Mucosa of rectum (tissue), 2 donors: Measurements from ENCODE around the gene PELI3.

Experiments used
- H3K27ac ChIP-seq, 2 donors: one replicate each; pipeline ENCODE4 v1.7.0; 2013; ENCODE audit warnings: inconsistent platforms in 2 of 2, low read depth in 2 of 2, low read length in 2 of 2
- H3K27me3 ChIP-seq, 2 donors: one replicate each; pipeline ENCODE4 v1.7.0; 2013; ENCODE audit warnings: low read length in 2 of 2; ENCODE audit not compliant: control insufficient read depth in 2 of 2, insufficient read depth in 2 of 2
- H3K36me3 ChIP-seq, 2 donors: one replicate each; pipeline ENCODE4 v1.7.0; 2013; ENCODE audit warnings: low read length in 2 of 2; ENCODE audit not compliant: control insufficient read depth in 2 of 2, insufficient read depth in 2 of 2
- H3K4me1 ChIP-seq, 2 donors: one replicate each; pipeline ENCODE4 v1.7.0; 2013; ENCODE audit warnings: low read length in 2 of 2, mild to moderate bottlenecking in 1 of 2; ENCODE audit not compliant: control insufficient read depth in 2 of 2, insufficient read depth in 2 of 2
- H3K4me3 ChIP-seq, 2 donors: one replicate each; pipeline ENCODE4 v1.7.0; 2013; ENCODE audit warnings: low read length in 2 of 2
- H3K9ac ChIP-seq, 2 donors: one replicate each; pipeline ENCODE4 v1.7.0; 2013; ENCODE audit warnings: low read length in 2 of 2, low read depth in 1 of 2, mild to moderate bottlenecking in 1 of 2
- H3K9me3 ChIP-seq, 2 donors: one replicate each; pipeline ENCODE4 v1.7.0; 2013; ENCODE audit warnings: low read length in 2 of 2; ENCODE audit not compliant: control insufficient read depth in 2 of 2
- donor health status: healthy.
- donor health status: Normal muscosa, but diverticular disease.

The PELI3 gene

DNA sequence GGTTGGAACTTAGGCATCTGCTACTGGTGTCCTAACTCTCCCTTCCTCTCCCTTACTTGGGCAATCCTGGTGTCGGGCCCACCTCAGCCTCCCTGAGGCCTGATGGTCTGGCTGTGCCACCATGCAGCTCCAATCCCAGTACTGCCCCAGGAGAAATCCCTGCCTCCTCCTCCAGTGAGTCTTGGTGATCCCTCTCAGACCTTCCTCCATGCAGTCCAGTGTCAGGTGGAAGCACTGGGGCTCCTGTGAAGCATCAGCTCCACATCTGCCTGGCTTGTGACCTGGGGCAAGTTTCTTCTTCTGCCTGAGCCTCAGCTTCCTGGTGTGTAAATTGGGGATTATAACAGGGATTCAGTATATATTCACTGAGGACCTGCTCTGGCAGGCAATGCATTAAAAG, 1.8 kb upstream of the PELI3 start:
- Histone ChIP-seq H3K9ac (no peak overlapping the region), H3K27ac (no peak overlapping the region), H3K36me3 (no peaks in the 10 kb centered on the region), H3K4me3 (no peak overlapping the region), H3K9me3 (no peaks in the 10 kb centered on the region), H3K27me3 (no peaks in the 10 kb centered on the region), H3K4me1 (peaks cover 10 to 13% of the 10 kb centered on the region in 2 donors)

DNA sequence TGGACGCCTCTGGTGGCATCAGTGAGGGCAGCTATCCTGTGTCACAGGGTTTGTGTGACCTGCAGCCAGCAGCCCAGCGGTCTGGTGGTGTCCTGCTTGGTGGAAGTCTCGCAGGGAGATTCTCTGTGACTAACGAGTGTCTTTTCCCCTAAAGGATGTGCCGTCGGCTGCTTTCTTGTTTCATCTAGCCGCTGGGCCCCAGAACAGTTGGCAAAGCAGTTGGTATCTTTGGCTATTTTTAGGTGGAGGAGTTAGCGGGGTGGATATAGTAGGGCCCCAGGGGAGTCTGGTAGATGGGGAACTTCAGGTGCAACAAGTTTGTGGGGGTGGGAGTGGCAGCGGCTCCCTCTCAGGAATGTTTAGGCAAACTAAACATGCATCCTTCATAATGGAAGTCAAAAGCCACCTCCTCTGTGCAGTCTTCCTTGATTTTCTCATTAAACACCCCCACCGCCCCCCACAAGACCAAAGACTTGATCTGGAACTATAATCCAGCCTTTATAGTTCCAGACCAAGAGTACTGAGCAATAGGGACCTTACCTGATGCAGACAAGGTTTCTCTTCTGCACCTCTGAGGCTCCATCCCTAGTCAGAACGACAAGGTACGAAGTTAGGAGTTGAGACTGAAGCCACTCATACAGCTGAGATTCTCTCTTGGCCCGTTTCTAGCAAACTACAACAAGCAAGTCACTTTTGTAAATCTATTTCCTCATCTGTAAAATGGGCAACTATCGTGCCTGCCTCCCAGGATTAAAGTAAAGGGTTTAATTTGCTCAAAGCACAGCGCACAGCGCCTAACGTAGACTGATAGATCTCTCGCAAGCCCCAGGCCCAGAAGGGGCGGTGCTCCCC, 1.1 kb upstream of the PELI3 start:
- H3K9me3 ChIP-seq, result no peaks in the 10 kb centered on the region
- peaks cover 10 to 13% of the 10 kb centered on the region in 2 donors for H3K4me1 ChIP-seq
- no peaks in the 10 kb centered on the region for H3K36me3 ChIP-seq
- peak overlapping the region in 1 of 2 donors; percentile 40 for H3K27ac ChIP-seq
- no peaks in the 10 kb centered on the region for H3K27me3 ChIP-seq
- H3K9ac ChIP-seq, result peak overlapping the region in 1 of 2 donors; percentile 68
- peak overlapping the region; percentile 73 to 78 for H3K4me3 ChIP-seq

DNA sequence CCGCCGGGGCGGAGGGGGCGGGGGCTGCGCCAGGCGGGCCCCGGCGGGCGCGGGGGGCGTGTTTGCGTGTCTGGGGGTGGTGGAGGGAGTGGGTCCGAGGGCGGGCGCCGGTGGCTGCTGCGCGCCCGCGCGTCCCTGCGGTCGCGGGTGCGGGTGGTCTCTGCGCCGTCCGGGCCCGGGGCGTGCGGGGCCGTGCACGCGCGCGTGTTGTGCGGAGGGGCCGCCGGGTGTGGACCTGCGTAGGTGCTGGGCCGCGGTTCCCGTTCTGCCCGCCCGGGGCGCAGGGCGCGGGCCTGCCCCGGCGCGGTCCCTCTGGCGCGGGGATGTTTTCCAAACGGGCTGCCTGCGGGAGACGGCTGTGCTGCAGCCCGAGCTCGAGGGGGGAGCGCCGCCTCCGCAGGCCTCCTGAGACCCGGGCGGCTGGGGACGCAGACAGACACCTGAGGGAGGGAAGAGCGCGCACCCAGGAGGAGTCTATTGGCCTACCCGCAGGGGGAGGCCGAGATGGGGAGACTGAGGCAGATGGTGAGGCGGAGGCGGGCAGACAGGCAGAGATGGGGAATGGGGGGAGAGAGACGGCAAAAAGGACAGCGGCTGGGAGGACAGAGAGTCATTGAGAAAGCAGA, 442 bp downstream of the PELI3 start:
- no peaks in the 10 kb centered on the region for H3K9me3 ChIP-seq
- H3K27ac ChIP-seq, result no peak overlapping the region
- H3K36me3 ChIP-seq, result peaks cover 0 to 2% of the 10 kb centered on the region in 2 donors
- peak overlapping the region; percentile 62 to 66 for H3K4me3 ChIP-seq
- no peaks in the 10 kb centered on the region for H3K27me3 ChIP-seq
- peaks cover 10 to 13% of the 10 kb centered on the region in 2 donors for H3K4me1 ChIP-seq
- H3K9ac ChIP-seq, result peak overlapping the region; percentile 57 to 70

DNA sequence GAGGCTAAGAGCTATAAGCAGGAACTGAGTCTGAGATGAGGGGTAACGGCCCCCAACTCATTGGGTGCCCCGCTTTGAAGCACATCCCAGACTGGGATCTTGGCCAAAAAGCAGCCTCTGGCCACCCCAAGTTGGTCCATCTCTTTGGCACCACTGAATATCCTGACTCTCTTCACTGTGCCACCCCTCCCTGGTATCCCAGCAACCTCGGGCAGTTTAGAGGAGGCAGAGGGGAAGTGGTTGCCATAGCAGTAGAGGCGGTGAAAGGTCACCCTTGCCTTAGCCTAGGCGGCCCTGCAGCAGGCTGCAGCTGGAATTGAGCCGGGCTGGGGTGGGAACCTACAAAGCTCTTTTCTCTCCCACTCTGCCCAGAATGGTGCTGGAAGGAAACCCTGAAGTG, 1.1 kb downstream of the PELI3 start:
- Histone ChIP-seq H3K9me3 (no peaks in the 10 kb centered on the region), H3K27me3 (no peaks in the 10 kb centered on the region), H3K9ac (peak overlapping the region; percentile 57 to 70), H3K4me1 (peaks cover 10 to 13% of the 10 kb centered on the region in 2 donors), H3K4me3 (peak overlapping the region; percentile 62 to 66), H3K36me3 (peaks cover 0 to 7% of the 10 kb centered on the region in 2 donors), H3K27ac (no peak overlapping the region)

DNA sequence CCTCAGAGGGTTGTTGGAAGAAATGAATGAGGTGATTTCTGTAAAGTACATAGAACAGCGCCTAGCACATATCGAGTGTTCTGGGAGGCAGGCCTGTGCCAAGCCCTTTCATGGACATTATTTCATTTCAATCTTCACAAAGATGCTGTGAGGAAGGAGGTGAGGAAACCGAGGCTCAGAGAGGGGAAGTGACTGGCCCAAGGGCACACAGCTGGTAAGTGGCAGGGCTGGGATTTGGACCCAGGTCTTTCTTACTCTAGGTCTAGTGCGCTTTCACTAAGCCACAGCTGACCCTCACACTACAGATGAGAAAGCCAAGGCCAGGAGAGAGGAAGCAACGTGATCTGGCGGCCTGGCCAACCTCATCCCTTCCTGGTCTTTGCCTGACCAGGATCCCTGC, 2.0 kb downstream of the PELI3 start:
- Histone ChIP-seq H3K9ac (no peak overlapping the region), H3K27ac (no peak overlapping the region), H3K4me3 (no peak overlapping the region), H3K27me3 (no peaks in the 10 kb centered on the region), H3K36me3 (peaks cover 0 to 7% of the 10 kb centered on the region in 2 donors), H3K4me1 (peaks cover 10 to 13% of the 10 kb centered on the region in 2 donors), H3K9me3 (no peaks in the 10 kb centered on the region)

DNA sequence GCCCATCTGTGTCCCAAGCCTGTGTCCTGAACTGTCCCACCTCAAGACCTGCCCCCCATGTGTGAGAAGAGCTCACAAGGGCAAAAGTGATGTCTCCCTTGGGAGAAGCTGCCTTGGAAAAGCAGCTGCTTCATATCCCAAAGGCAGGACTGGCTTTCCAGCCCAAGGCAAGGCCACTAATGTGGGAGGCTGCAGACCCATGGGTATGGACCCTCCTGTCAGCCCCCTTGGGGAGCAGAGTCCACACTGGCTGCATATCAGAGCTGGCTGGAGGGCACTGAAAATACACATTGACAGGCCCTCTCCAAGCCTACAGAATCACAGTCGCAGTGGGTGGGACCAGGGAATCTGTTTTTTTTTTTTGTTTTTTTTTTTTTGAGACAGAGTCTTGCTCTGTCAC, 2.7 kb downstream of the PELI3 start:
- peaks cover 4 to 7% of the 10 kb centered on the region in 2 donors for H3K36me3 ChIP-seq
- H3K4me3 ChIP-seq, result no peak overlapping the region
- H3K27me3 ChIP-seq, result no peaks in the 10 kb centered on the region
- H3K27ac ChIP-seq, result no peak overlapping the region
- H3K4me1 ChIP-seq, result peaks cover 10 to 13% of the 10 kb centered on the region in 2 donors
- no peak overlapping the region for H3K9ac ChIP-seq
- no peaks in the 10 kb centered on the region for H3K9me3 ChIP-seq

DNA sequence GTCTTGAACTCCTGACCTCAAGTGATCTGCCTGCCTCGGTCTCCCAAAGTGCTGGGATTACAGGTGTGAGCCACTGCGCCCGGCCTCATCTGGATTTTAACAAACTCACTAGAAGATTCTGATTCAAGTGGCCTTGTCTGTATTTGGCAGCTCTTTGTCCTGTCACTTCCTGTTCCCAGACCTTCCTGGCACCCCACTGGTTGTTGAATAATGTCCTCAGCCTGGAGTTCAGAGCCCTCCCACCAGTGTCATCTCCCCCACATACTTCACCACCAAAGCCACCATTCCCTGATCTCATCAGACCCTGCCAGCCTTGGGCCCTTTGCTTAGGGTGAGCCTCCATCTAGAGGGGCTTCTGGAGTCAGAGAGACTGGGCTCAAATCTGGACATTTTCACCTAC, 3.3 kb downstream of the PELI3 start:
- Histone ChIP-seq H3K27me3 (no peaks in the 10 kb centered on the region), H3K36me3 (peaks cover 4 to 7% of the 10 kb centered on the region in 2 donors), H3K4me3 (no peak overlapping the region), H3K9ac (no peak overlapping the region), H3K9me3 (no peaks in the 10 kb centered on the region), H3K4me1 (peaks cover 10 to 13% of the 10 kb centered on the region in 2 donors), H3K27ac (no peak overlapping the region)

DNA sequence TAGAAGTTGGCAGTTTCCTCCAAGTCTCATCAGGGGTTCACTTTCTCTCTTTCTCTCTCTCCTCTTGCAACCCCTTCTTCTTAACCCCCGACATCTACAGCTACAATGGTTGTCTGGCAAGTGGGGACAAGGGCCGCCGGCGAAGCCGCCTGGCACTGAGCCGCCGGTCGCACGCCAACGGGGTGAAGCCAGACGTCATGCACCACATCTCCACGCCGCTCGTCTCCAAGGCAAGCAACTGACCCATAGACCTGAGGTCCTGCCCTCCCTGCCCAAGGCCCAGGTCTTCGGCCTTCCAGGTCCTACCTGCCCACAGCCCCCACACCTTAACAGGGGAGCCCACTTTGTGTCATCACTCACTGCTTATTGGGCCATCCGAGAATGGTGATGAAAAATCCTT, 4.4 kb downstream of the PELI3 start:
- Histone ChIP-seq H3K4me1 (peaks cover 10 to 13% of the 10 kb centered on the region in 2 donors), H3K4me3 (no peak overlapping the region), H3K9me3 (no peaks in the 10 kb centered on the region), H3K36me3 (peaks cover 4 to 7% of the 10 kb centered on the region in 2 donors), H3K27ac (no peak overlapping the region), H3K27me3 (no peaks in the 10 kb centered on the region), H3K9ac (no peak overlapping the region)

DNA sequence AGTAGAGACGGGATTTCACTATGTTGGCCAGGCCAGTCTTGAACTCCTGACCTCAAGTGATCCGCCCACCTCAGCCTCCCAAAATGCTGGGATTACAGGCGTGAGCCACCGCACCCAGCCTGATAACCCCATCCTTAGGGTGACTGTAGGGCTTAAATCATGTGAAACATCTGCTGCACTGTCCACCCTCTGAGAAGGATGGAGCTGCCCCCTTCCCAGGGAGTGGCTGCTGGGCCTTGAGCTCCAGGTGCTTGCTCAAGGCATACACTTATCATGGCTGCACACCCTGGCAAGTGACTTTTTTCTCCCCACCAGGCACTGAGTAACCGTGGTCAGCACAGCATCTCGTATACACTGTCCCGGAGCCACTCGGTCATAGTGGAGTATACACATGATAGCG, 5.3 kb downstream of the PELI3 start:
- Histone ChIP-seq H3K27ac (no peak overlapping the region), H3K4me1 (peaks cover 10 to 13% of the 10 kb centered on the region in 2 donors), H3K36me3 (peaks cover 4 to 7% of the 10 kb centered on the region in 2 donors), H3K9ac (no peak overlapping the region), H3K9me3 (no peaks in the 10 kb centered on the region), H3K27me3 (no peaks in the 10 kb centered on the region), H3K4me3 (no peak overlapping the region)

DNA sequence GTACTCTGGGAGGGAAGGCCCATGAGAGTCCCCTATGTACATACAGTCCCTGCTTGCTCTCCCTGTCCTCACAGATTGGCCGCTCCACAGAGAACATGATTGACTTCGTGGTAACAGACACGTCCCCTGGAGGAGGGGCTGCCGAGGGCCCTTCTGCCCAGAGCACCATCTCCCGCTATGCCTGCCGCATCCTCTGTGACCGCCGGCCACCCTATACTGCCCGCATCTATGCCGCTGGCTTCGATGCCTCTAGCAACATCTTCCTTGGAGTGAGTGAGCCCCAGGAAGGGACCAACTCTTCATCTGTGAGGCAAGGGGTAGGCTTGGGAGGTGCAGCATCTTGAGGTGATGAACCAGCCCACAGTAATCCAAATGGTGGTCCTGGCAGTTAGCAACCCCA, 6.5 kb downstream of the PELI3 start:
- Histone ChIP-seq H3K27ac (no peak overlapping the region), H3K9ac (no peak overlapping the region), H3K36me3 (peaks cover 4 to 7% of the 10 kb centered on the region in 2 donors), H3K9me3 (no peaks in the 10 kb centered on the region), H3K4me1 (peaks cover under 1 to 3% of the 10 kb centered on the region in 2 donors), H3K4me3 (no peak overlapping the region), H3K27me3 (no peaks in the 10 kb centered on the region)
